HG03565 (cell line): ENCODE data around the gene SALL1.

Experiments
- ATAC-seq: cut with Tn5 transposase; IDR thresholded peaks from one replicate; pipeline ENCODE4 v1.9.1; 2021; ENCODE audit warnings: mild to moderate bottlenecking, moderate library complexity; ENCODE audit not compliant: unreplicated experiment

Gene SALL1

GRCh38 chr16:51157698-51158097 lies 6.6 kb upstream of the SALL1 start:
- no peak for ATAC-seq

- ATAC-seq, result no peak
Measured at GRCh38 chr16:51156807-51157200, 5.7 kb upstream of the SALL1 start.

GRCh38 chr16:51155820-51156806 lies 5.0 kb upstream of the SALL1 start:
- ATAC-seq, result no peak

GRCh38 chr16:51155199-51155607 lies 4.1 kb upstream of the SALL1 start:
- no peak for ATAC-seq

- no peak for ATAC-seq
Measured at GRCh38 chr16:51154271-51155171, 3.5 kb upstream of the SALL1 start.

- ATAC-seq, result no peak
Measured at GRCh38 chr16:51153577-51154031, 2.5 kb upstream of the SALL1 start.

GRCh38 chr16:51152691-51153576 lies 1.9 kb upstream of the SALL1 start:
- ATAC-seq, result no peak

- ATAC-seq, result no peak
Measured at GRCh38 chr16:51151961-51152663, 1.0 kb upstream of the SALL1 start.

GRCh38 chr16:51151435-51151960 lies 428 bp upstream of the SALL1 start:
- ATAC-seq, result no peak

GRCh38 chr16:51150165-51150887 lies 744 bp downstream of the SALL1 start:
- ATAC-seq, result no peak

GRCh38 chr16:51149721-51150164 lies 1.3 kb downstream of the SALL1 start:
- no peak for ATAC-seq

GRCh38 chr16:51149251-51149661 lies 1.8 kb downstream of the SALL1 start:
- no peak for ATAC-seq

- no peak for ATAC-seq
Measured at GRCh38 chr16:51148678-51149228, 2.3 kb downstream of the SALL1 start.

- ATAC-seq, result no peak
Measured at GRCh38 chr16:51147776-51148677, 3.0 kb downstream of the SALL1 start.

- no peak for ATAC-seq
Measured at GRCh38 chr16:51146256-51146924, 4.7 kb downstream of the SALL1 start.

- no peak for ATAC-seq
Measured at GRCh38 chr16:51144203-51144602, 6.9 kb downstream of the SALL1 start.
